ENCODE data around the gene FGF2. TPM values are rescaled to one million over a fixed set of nuclear protein-coding genes. Genes with fewer than 3 reads are reported as not detected.
A peak's percentile ranks its signal among the peaks of the same experiment; 100 is the strongest.

FGF2 gene
- 0.22 TPM in 1 of 2 replicates, not detected in the other for total RNA-seq (2014; rRNA removed; shearing (Covaris generic); ENCODE audit: low replicate concordance)

DNA sequence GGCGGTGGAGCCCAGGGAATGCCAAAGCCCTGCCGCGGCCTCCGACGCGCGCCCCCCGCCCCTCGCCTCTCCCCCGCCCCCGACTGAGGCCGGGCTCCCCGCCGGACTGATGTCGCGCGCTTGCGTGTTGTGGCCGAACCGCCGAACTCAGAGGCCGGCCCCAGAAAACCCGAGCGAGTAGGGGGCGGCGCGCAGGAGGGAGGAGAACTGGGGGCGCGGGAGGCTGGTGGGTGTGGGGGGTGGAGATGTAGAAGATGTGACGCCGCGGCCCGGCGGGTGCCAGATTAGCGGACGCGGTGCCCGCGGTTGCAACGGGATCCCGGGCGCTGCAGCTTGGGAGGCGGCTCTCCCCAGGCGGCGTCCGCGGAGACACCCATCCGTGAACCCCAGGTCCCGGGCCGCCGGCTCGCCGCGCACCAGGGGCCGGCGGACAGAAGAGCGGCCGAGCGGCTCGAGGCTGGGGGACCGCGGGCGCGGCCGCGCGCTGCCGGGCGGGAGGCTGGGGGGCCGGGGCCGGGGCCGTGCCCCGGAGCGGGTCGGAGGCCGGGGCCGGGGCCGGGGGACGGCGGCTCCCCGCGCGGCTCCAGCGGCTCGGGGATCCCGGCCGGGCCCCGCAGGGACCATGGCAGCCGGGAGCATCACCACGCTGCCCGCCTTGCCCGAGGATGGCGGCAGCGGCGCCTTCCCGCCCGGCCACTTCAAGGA lies at the start of gene FGF2:
FGF2 (plus strand) TSS at position 279 of the 705 bp plus-strand sequence; CDS start at position 623, 344 bp downstream.
- Histone ChIP-seq H2AFZ (ENCODE audit: low read length) (peak within 1 kb of the TSS; percentile 75; the same call in 1 of the 2 replicates), H3K36me3 (ENCODE audit: insufficient read depth, low read length) (no peaks in the 10 kb centered on the region), H4K20me1 (ENCODE audit: insufficient read depth, low read depth, low read length) (no peaks in the 10 kb centered on the region), H3K9me2 (replicated peaks; ENCODE audit: insufficient read depth, low read length) (no peaks in the 10 kb centered on the region), H3K4me3 (ENCODE audit: low read length) (peak within 1 kb of the TSS; percentile 65), H3K4me2 (ENCODE audit: low read depth, low read length, poor library complexity, severe bottlenecking) (peak within 1 kb of the TSS; percentile 78), H3K27me3 (ENCODE audit: low read length) (0 out of 2 replicates have a peak, but pooled peaks cover 2% of the 10 kb centered on the region), H3K9me3 (ENCODE audit: low read length) (no peaks in the 10 kb centered on the region), H3K79me2 (ENCODE audit: low read length) (no peaks in the 10 kb centered on the region), H3K9ac (ENCODE audit: low read length) (peak within 1 kb of the TSS; percentile 49), H3K27ac (ENCODE audit: low read length) (no peak within 1 kb of the TSS), H3K4me1 (ENCODE audit: low read length) (peaks cover 17% of the 10 kb centered on the region)
- no peak for DNase-seq

DNA sequence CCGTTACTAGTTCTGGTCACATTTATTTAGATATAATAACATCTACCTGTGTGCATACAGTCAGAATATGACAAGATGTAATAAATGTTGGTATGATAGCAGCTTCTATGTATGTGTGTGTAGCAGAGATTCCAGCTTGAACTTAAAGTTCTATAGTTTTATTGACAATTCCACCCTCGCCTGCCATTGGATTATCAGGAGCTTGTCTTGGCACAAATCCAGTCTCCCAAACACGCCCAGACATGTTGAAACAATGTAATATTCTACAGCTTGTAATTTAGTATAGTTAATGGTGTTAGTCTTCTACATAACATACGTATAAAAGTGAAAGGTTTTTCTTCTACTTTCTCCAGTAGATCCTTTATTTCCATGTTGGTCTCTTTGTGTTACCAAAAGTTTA lies 49.7 kb upstream of the FGF2 start:
- DNase-seq = no peak
- H3K9ac ChIP-seq (ENCODE audit: low read length) = no peak overlapping the region
- no peaks in the 10 kb centered on the region for H3K9me3 ChIP-seq (ENCODE audit: low read length)
- no peak overlapping the region for H3K4me3 ChIP-seq (ENCODE audit: low read length)
- H3K9me2 ChIP-seq (replicated peaks; ENCODE audit: insufficient read depth, low read length) = no peaks in the 10 kb centered on the region
- no peaks in the 10 kb centered on the region for H3K4me1 ChIP-seq (ENCODE audit: low read length)
- H3K36me3 ChIP-seq (ENCODE audit: insufficient read depth, low read length) = no peaks in the 10 kb centered on the region
- H3K27me3 ChIP-seq (ENCODE audit: low read length) = no peaks in the 10 kb centered on the region
- H3K27ac ChIP-seq (ENCODE audit: low read length) = no peak overlapping the region
- no peaks in the 10 kb centered on the region for H3K79me2 ChIP-seq (ENCODE audit: low read length)
- H2AFZ ChIP-seq (ENCODE audit: low read length) = no peak overlapping the region
- H4K20me1 ChIP-seq (ENCODE audit: insufficient read depth, low read depth, low read length) = no peaks in the 10 kb centered on the region
- no peak overlapping the region for H3K4me2 ChIP-seq (ENCODE audit: low read depth, low read length, poor library complexity, severe bottlenecking)

DNA sequence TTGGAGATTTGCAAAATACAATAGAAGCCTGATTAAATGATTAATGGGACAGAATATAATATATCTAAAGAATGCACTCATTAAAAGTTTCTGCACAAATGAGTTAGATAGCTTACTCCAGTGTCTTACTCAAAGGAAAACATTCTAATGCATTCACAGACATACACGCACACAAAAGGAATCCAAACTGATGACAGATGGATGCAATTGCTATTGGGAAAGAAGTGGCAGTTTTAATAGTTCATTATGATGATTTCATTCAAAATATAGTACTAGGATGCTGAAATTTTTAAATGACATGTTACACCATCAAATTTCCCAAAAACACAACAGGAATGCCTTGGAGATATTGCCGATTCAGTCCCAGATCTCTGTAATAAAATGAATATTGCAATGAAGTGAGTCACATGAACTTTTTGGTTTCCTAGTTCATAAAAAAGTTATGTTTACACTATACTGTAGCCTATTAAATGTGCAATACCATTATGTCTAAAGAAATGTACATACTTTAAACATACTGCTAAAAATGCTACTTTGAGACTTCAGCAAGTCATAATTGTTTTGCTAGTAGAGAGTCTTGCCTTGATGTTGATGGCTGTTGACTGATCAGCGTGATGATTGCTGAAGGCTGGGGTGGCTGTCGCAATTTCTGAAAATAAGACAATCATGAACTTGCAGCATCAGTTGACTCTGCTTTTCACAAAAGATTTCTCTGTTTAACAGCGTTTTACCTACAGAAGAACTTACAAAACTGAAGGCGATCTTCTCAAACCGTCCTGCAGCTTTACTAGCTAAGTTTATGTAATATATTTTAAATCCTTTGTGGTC lies 48.6 kb upstream of the FGF2 start:
- no peaks in the 10 kb centered on the region for H3K79me2 ChIP-seq (ENCODE audit: low read length)
- no peaks in the 10 kb centered on the region for H3K27me3 ChIP-seq (ENCODE audit: low read length)
- no peak overlapping the region for H3K9ac ChIP-seq (ENCODE audit: low read length)
- H3K9me3 ChIP-seq (ENCODE audit: low read length) = no peaks in the 10 kb centered on the region
- H3K4me3 ChIP-seq (ENCODE audit: low read length) = no peak overlapping the region
- no peak overlapping the region for H3K27ac ChIP-seq (ENCODE audit: low read length)
- H4K20me1 ChIP-seq (ENCODE audit: insufficient read depth, low read depth, low read length) = no peaks in the 10 kb centered on the region
- no peaks in the 10 kb centered on the region for H3K36me3 ChIP-seq (ENCODE audit: insufficient read depth, low read length)
- no peak overlapping the region for H2AFZ ChIP-seq (ENCODE audit: low read length)
- H3K4me2 ChIP-seq (ENCODE audit: low read depth, low read length, poor library complexity, severe bottlenecking) = no peak overlapping the region
- no peak for DNase-seq
- no peaks in the 10 kb centered on the region for H3K4me1 ChIP-seq (ENCODE audit: low read length)
- no peaks in the 10 kb centered on the region for H3K9me2 ChIP-seq (replicated peaks; ENCODE audit: insufficient read depth, low read length)

DNA sequence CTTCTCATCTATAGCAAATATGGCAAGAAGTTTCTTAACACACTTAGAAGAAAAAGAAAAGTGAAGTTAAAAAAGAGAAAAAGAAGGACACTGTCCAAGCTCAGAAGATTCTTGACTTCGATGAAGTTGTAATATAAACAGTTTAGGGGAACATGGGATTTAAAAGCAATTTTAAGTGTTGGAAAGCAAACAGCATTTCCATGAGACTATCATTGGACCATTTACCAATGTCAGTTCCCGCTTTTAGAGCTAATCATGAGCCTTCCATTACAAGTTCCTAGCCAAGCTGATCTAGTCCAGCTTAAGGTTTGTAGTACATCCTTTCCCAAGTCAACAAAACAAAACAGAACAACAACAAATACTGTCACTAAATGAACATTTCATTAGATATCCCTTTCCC lies 45.1 kb upstream of the FGF2 start:
- no peak for DNase-seq
- no peaks in the 10 kb centered on the region for H3K9me2 ChIP-seq (replicated peaks; ENCODE audit: insufficient read depth, low read length)
- H4K20me1 ChIP-seq (ENCODE audit: insufficient read depth, low read depth, low read length) = no peaks in the 10 kb centered on the region
- no peaks in the 10 kb centered on the region for H3K79me2 ChIP-seq (ENCODE audit: low read length)
- no peaks in the 10 kb centered on the region for H3K4me1 ChIP-seq (ENCODE audit: low read length)
- no peaks in the 10 kb centered on the region for H3K9me3 ChIP-seq (ENCODE audit: low read length)
- no peaks in the 10 kb centered on the region for H3K36me3 ChIP-seq (ENCODE audit: insufficient read depth, low read length)
- H3K4me2 ChIP-seq (ENCODE audit: low read depth, low read length, poor library complexity, severe bottlenecking) = no peak overlapping the region
- H3K9ac ChIP-seq (ENCODE audit: low read length) = no peak overlapping the region
- no peak overlapping the region for H3K27ac ChIP-seq (ENCODE audit: low read length)
- no peak overlapping the region for H2AFZ ChIP-seq (ENCODE audit: low read length)
- no peaks in the 10 kb centered on the region for H3K27me3 ChIP-seq (ENCODE audit: low read length)
- H3K4me3 ChIP-seq (ENCODE audit: low read length) = no peak overlapping the region

DNA sequence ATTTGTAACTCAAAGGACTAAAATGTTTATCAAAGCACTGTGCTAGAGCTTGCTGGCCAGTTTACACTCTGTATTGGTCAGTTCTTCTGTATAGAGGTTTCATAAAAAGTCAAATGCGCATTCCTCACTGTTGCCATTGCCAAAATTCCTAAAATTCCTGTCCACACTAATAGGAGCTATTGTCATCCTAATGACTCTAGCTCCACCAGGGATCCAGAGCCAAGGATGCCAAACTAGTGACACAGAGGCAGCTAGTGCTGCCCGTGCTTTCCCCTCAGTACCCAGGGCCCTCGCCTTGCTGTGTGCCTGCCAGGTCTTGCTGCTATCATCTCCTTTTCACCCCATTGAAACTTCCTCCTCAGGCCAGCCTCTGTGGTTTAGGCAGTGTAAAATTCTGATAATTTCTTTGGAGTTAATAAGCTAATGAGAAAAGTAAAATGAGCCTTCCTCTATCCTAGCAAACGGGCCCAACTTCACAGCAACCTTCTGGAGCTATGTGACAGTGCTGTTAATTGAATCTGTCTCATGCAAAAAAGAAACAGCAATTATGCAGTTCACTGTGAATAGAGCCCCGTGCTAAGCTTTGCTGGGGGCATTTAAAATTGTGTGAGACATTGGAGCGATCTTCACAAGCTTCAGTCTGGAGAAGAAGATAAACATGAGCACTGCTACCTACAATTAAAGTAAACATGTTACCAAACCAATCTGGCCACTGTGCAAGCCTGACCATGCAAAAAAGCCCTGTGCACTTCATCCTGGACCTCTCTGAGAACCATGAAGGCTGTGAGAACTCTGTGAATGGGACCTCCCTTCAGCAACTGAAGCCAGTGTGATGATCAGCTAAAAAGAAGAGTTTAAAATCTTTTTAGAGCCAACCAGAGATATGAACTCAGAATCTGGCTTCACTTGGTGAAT lies 43.1 kb upstream of the FGF2 start:
- H3K9ac ChIP-seq (ENCODE audit: low read length) = no peak overlapping the region

GRCh38 chr4:122784261-122784660 lies 42.4 kb upstream of the FGF2 start:
- Histone ChIP-seq H3K36me3 (ENCODE audit: insufficient read depth, low read length) (no peaks in the 10 kb centered on the region), H3K79me2 (ENCODE audit: low read length) (no peaks in the 10 kb centered on the region), H4K20me1 (ENCODE audit: insufficient read depth, low read depth, low read length) (no peaks in the 10 kb centered on the region), H3K9ac (ENCODE audit: low read length) (no peak overlapping the region), H3K27me3 (ENCODE audit: low read length) (no peaks in the 10 kb centered on the region), H3K4me3 (ENCODE audit: low read length) (no peak overlapping the region), H3K9me3 (ENCODE audit: low read length) (no peaks in the 10 kb centered on the region), H3K4me1 (ENCODE audit: low read length) (no peaks in the 10 kb centered on the region), H3K9me2 (replicated peaks; ENCODE audit: insufficient read depth, low read length) (no peaks in the 10 kb centered on the region), H3K4me2 (ENCODE audit: low read depth, low read length, poor library complexity, severe bottlenecking) (no peak overlapping the region), H2AFZ (ENCODE audit: low read length) (no peak overlapping the region), H3K27ac (ENCODE audit: low read length) (no peak overlapping the region)
- DNase-seq = no peak

More for the DNA sequence above, 43.1 kb upstream of the FGF2 start:
- Histone ChIP-seq H3K4me2 (ENCODE audit: low read depth, low read length, poor library complexity, severe bottlenecking) (no peak overlapping the region), H3K27ac (ENCODE audit: low read length) (no peak overlapping the region), H4K20me1 (ENCODE audit: insufficient read depth, low read depth, low read length) (no peaks in the 10 kb centered on the region), H3K36me3 (ENCODE audit: insufficient read depth, low read length) (no peaks in the 10 kb centered on the region), H2AFZ (ENCODE audit: low read length) (no peak overlapping the region), H3K9me2 (replicated peaks; ENCODE audit: insufficient read depth, low read length) (no peaks in the 10 kb centered on the region), H3K4me3 (ENCODE audit: low read length) (no peak overlapping the region), H3K79me2 (ENCODE audit: low read length) (no peaks in the 10 kb centered on the region), H3K9me3 (ENCODE audit: low read length) (no peaks in the 10 kb centered on the region), H3K27me3 (ENCODE audit: low read length) (no peaks in the 10 kb centered on the region), H3K4me1 (ENCODE audit: low read length) (no peaks in the 10 kb centered on the region)
- no peak for DNase-seq

GRCh38 chr4:122785099-122785498 lies 41.5 kb upstream of the FGF2 start:
- Histone ChIP-seq H3K27me3 (ENCODE audit: low read length) (no peaks in the 10 kb centered on the region), H3K27ac (ENCODE audit: low read length) (no peak overlapping the region), H3K4me3 (ENCODE audit: low read length) (no peak overlapping the region), H3K79me2 (ENCODE audit: low read length) (no peaks in the 10 kb centered on the region), H3K4me2 (ENCODE audit: low read depth, low read length, poor library complexity, severe bottlenecking) (no peak overlapping the region), H3K9ac (ENCODE audit: low read length) (no peak overlapping the region), H2AFZ (ENCODE audit: low read length) (no peak overlapping the region), H3K9me2 (replicated peaks; ENCODE audit: insufficient read depth, low read length) (no peaks in the 10 kb centered on the region), H3K36me3 (ENCODE audit: insufficient read depth, low read length) (no peaks in the 10 kb centered on the region), H4K20me1 (ENCODE audit: insufficient read depth, low read depth, low read length) (no peaks in the 10 kb centered on the region), H3K4me1 (ENCODE audit: low read length) (no peaks in the 10 kb centered on the region), H3K9me3 (ENCODE audit: low read length) (no peaks in the 10 kb centered on the region)
- DNase-seq = no peak
